Activated T-cell treated with anti-CD3 and anti-CD28 coated beads, Interleukin-2, amount 50 U/mL, for 4 hours (primary cell): ENCODE measurements around the gene UTF1. TPM values are rescaled to one million over a fixed set of nuclear protein-coding genes. Genes with fewer than 3 reads are reported as not detected.

ENCODE experiments used
- ATAC-seq, 2 donors: fragments of 200-7000 bp; cut with Tn5 transposase; one replicate each; pipeline ENCODE4 v1.10.0; 2021
- DNase-seq: peaks from one replicate; pipeline ENCODE4 v3.0.0-alpha.2; 2020
- H3K27me3 Mint-ChIP-seq: one replicate; pipeline ENCODE4 v1.8.0; 2021; ENCODE audit warnings: low read depth, mixed read lengths
- H3K36me3 Mint-ChIP-seq: one replicate; pipeline ENCODE4 v1.8.0; 2022; ENCODE audit warnings: mixed read lengths; ENCODE audit not compliant: insufficient read depth
- H3K4me1 Mint-ChIP-seq: one replicate; pipeline ENCODE4 v1.8.0; 2021; ENCODE audit warnings: low read depth, mixed read lengths
- H3K4me3 Mint-ChIP-seq: one replicate; pipeline ENCODE4 v1.8.0; 2021; ENCODE audit warnings: mild to moderate bottlenecking, moderate library complexity, mixed read lengths
- H3K9me3 Mint-ChIP-seq: one replicate; pipeline ENCODE4 v1.8.0; 2021; ENCODE audit warnings: mixed read lengths
- total RNA-seq, 3 donors: library from RNA; stranded (reverse); gene quantifications; one replicate each; pipeline ENCODE4 v1.2.1, GENCODE V29; 2021

Gene UTF1
- total RNA-seq, 3 donors from 2014 or later = 0.25 TPM; not detected in 2

- Mint-ChIP-seq H3K36me3 (peaks cover 2% of the 10 kb centered on the region), H3K27me3 (peaks cover 57% of the 10 kb centered on the region), H3K4me3 (no peak overlapping the region), H3K4me1 (peaks cover 20% of the 10 kb centered on the region), H3K9me3 (no peaks in the 10 kb centered on the region)
- DNase-seq (no peak), ATAC-seq (peak; percentile 32 to 39)
Observed at GRCh38 chr10:133236401-133237240, 6.6 kb downstream of the UTF1 start.

- Mint-ChIP-seq H3K4me3 (no peak overlapping the region), H3K36me3 (peaks cover 2% of the 10 kb centered on the region), H3K9me3 (no peaks in the 10 kb centered on the region), H3K27me3 (peaks cover 55% of the 10 kb centered on the region), H3K4me1 (peaks cover 23% of the 10 kb centered on the region)
- no peak for ATAC-seq
- no peak for DNase-seq
Observed at GRCh38 chr10:133237241-133237587, 7.2 kb downstream of the UTF1 start.

GRCh38 chr10:133237588-133238465 is 7.8 kb downstream of the UTF1 start, which contains the start of gene VENTX:
VENTX (plus strand) TSS chr10:133237855; CDS start chr10:133237915, 60 bp downstream.
- no peak for DNase-seq
- peaks cover 55% of the 10 kb centered on the region for H3K27me3 Mint-ChIP-seq
- H3K4me1 Mint-ChIP-seq = peaks cover 25% of the 10 kb centered on the region
- ATAC-seq = no peak
- H3K9me3 Mint-ChIP-seq = no peaks in the 10 kb centered on the region
- H3K4me3 Mint-ChIP-seq = no peak within 1 kb of the TSS
- H3K36me3 Mint-ChIP-seq = peaks cover 2% of the 10 kb centered on the region

GRCh38 chr10:133238466-133238804 is 8.4 kb downstream of the UTF1 start:
- peaks cover 54% of the 10 kb centered on the region for H3K27me3 Mint-ChIP-seq
- H3K4me1 Mint-ChIP-seq = peaks cover 28% of the 10 kb centered on the region
- peaks cover 2% of the 10 kb centered on the region for H3K36me3 Mint-ChIP-seq
- no peak overlapping the region for H3K4me3 Mint-ChIP-seq
- ATAC-seq = no peak
- no peak for DNase-seq
- H3K9me3 Mint-ChIP-seq = no peaks in the 10 kb centered on the region

- no peak for ATAC-seq
- Mint-ChIP-seq H3K27me3 (peaks cover 51% of the 10 kb centered on the region), H3K4me1 (peaks cover 24% of the 10 kb centered on the region), H3K36me3 (peaks cover 2% of the 10 kb centered on the region), H3K4me3 (no peak overlapping the region), H3K9me3 (no peaks in the 10 kb centered on the region)
- no peak for DNase-seq
Observed at GRCh38 chr10:133239990-133240389, 10.0 kb downstream of the UTF1 start.

GRCh38 chr10:133241501-133242205 is 11.6 kb downstream of the UTF1 start:
- Mint-ChIP-seq H3K27me3 (peaks cover 52% of the 10 kb centered on the region), H3K9me3 (no peaks in the 10 kb centered on the region), H3K36me3 (peaks cover 2% of the 10 kb centered on the region), H3K4me1 (peaks cover 19% of the 10 kb centered on the region), H3K4me3 (peak overlapping the region; percentile 67)
- ATAC-seq (peak; percentile 26 to 30), DNase-seq (no peak)

GRCh38 chr10:133242611-133243356 is 12.8 kb downstream of the UTF1 start:
- H3K4me3 Mint-ChIP-seq = peak overlapping the region; percentile 37
- peaks cover 2% of the 10 kb centered on the region for H3K36me3 Mint-ChIP-seq
- no peaks in the 10 kb centered on the region for H3K9me3 Mint-ChIP-seq
- peaks cover 19% of the 10 kb centered on the region for H3K4me1 Mint-ChIP-seq
- peaks cover 56% of the 10 kb centered on the region for H3K27me3 Mint-ChIP-seq
- ATAC-seq = no peak
- DNase-seq = no peak

- Mint-ChIP-seq H3K27me3 (peaks cover 52% of the 10 kb centered on the region), H3K4me1 (peaks cover 19% of the 10 kb centered on the region), H3K36me3 (peaks cover 2% of the 10 kb centered on the region), H3K4me3 (no peak overlapping the region), H3K9me3 (no peaks in the 10 kb centered on the region)
- no peak for DNase-seq
- no peak for ATAC-seq
Observed at GRCh38 chr10:133243593-133243992, 13.6 kb downstream of the UTF1 start.

GRCh38 chr10:133245439-133246235 is 15.6 kb downstream of the UTF1 start:
- Mint-ChIP-seq H3K4me1 (peaks cover 18% of the 10 kb centered on the region), H3K9me3 (no peaks in the 10 kb centered on the region), H3K36me3 (peaks cover 2% of the 10 kb centered on the region), H3K4me3 (no peak overlapping the region), H3K27me3 (peaks cover 39% of the 10 kb centered on the region)
- ATAC-seq (no peak), DNase-seq (no peak)

- ATAC-seq = no peak
- Mint-ChIP-seq H3K9me3 (no peaks in the 10 kb centered on the region), H3K27me3 (peaks cover 33% of the 10 kb centered on the region), H3K4me1 (peaks cover 12% of the 10 kb centered on the region), H3K4me3 (no peak overlapping the region), H3K36me3 (no peaks in the 10 kb centered on the region)
- DNase-seq = no peak
Observed at GRCh38 chr10:133246236-133246626, 16.2 kb downstream of the UTF1 start.

GRCh38 chr10:133247681-133248333 is 17.8 kb downstream of the UTF1 start:
- Mint-ChIP-seq H3K4me3 (no peak overlapping the region), H3K4me1 (peaks cover 3% of the 10 kb centered on the region), H3K9me3 (no peaks in the 10 kb centered on the region), H3K27me3 (peaks cover 21% of the 10 kb centered on the region), H3K36me3 (no peaks in the 10 kb centered on the region)
- no peak for ATAC-seq
- DNase-seq = no peak

- no peak overlapping the region for H3K4me3 Mint-ChIP-seq
- no peak for ATAC-seq
- H3K36me3 Mint-ChIP-seq = no peaks in the 10 kb centered on the region
- peaks cover 17% of the 10 kb centered on the region for H3K27me3 Mint-ChIP-seq
- no peaks in the 10 kb centered on the region for H3K9me3 Mint-ChIP-seq
- no peak for DNase-seq
- H3K4me1 Mint-ChIP-seq = no peaks in the 10 kb centered on the region
Observed at GRCh38 chr10:133248334-133248715, 18.3 kb downstream of the UTF1 start.
